Astrocyte of the spinal cord (primary cell): ENCODE measurements around the gene ANKMY1.
A peak's percentile ranks its signal among the peaks of the same experiment; 100 is the strongest.

Experiments
- DNase-seq: peaks from one replicate; pipeline ENCODE4 v3.0.0; 2011; ENCODE audit warnings: low read depth, low spot score
- H3K4me3 ChIP-seq: 2 replicates; pipeline ENCODE4 v1.5.1; 2011; ENCODE audit warnings: low read depth, mild to moderate bottlenecking, low read length, moderate library complexity
- in situ Hi-C: cut with HindIII; loops from 2 replicates; pipeline ENCODE4 v1.10.0; 2017; ENCODE audit warnings: low sequenced_read_pairs
- TF ChIP-seq, protein P1 (sequence below): IDR thresholded peaks from 2 replicates; pipeline ENCODE4 v1.5.1; 2012; ENCODE audit warnings: low read depth, mild to moderate bottlenecking, low read length, inconsistent platforms

Gene ANKMY1

DNA sequence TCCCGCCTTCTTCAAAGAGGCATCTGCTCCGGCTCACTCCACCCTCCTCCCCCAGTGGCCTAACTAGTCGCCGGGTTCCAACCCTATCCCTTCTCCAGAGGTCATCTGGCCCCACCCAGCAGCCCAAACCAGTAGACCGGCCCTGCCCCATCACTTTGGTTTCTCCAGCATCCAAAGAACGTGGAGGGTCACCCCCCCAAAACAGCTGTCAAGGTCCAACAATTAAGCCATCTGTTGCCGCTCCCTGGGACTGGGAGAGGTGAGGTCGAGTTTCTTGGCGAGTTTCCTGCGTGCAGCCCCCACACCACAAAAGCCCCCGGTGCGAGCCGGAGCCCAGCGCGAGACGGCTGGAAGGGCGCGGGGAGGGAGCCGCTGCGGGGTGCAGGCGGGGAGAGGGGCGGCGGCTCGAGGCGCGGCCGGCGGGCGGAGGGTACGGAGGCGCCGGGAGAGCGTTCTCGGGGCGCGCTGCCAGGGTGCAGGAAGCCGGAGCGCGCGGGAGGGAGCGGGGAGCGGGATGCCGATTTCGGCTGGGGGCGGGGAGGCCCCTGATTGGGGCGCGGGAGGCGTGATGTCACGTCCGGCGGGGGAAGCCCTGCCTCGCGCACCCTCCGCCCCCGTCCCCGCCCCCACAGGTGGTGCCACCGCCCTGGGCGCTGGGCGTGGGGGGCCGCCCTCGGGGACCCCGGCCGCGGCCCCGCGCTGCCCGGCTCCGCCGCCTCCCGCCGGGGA is 122.9 kb downstream of the ANKMY1 start:
- DNase-seq: peak; percentile 89
- in situ Hi-C loops: no loop called here
- peak overlapping the region; percentile 46 for H3K4me3 ChIP-seq
- TF ChIP-seq, protein P1, sequence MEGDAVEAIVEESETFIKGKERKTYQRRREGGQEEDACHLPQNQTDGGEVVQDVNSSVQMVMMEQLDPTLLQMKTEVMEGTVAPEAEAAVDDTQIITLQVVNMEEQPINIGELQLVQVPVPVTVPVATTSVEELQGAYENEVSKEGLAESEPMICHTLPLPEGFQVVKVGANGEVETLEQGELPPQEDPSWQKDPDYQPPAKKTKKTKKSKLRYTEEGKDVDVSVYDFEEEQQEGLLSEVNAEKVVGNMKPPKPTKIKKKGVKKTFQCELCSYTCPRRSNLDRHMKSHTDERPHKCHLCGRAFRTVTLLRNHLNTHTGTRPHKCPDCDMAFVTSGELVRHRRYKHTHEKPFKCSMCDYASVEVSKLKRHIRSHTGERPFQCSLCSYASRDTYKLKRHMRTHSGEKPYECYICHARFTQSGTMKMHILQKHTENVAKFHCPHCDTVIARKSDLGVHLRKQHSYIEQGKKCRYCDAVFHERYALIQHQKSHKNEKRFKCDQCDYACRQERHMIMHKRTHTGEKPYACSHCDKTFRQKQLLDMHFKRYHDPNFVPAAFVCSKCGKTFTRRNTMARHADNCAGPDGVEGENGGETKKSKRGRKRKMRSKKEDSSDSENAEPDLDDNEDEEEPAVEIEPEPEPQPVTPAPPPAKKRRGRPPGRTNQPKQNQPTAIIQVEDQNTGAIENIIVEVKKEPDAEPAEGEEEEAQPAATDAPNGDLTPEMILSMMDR: no peak

DNA sequence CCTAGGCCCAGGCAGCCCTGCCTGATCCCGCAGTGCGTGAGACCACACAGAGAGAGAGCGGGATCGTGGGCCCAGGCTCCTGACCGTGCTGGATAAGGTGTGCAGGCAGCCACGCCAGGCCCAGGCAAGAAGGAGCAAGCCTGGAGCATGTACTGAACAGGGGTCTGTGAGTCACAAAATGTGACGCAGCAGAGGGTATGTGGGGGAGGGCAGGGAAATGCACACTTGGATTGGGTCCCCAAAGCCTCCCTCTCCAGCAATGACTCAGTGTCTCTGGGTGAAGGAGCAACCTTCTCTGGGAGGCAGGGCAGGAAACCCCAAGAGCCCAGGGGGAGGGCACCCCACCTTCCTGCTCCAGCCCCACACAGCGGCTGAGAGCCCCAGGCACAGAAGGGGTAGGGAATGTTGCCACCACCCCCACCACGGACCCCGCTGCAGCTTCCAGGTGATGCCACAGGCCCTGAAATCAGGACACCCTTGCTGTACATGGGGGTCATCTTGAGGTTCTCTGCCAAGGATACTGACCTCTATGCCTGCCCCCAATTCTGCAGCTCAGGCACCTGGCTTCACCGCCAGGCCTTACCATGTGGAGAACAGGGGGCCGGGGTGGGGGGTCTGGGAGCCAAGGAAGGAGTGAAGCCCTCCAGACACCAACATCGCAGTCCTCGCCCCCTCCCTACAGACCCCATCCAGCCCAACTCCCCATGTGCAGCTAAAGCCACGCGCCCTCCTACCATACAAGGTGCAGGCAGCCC is 123.6 kb downstream of the ANKMY1 start:
- TF ChIP-seq, protein P1: no peak
- DNase-seq: peak; percentile 92
- in situ Hi-C loops: no loop called here
- peak overlapping the region; percentile 46 for H3K4me3 ChIP-seq

DNA sequence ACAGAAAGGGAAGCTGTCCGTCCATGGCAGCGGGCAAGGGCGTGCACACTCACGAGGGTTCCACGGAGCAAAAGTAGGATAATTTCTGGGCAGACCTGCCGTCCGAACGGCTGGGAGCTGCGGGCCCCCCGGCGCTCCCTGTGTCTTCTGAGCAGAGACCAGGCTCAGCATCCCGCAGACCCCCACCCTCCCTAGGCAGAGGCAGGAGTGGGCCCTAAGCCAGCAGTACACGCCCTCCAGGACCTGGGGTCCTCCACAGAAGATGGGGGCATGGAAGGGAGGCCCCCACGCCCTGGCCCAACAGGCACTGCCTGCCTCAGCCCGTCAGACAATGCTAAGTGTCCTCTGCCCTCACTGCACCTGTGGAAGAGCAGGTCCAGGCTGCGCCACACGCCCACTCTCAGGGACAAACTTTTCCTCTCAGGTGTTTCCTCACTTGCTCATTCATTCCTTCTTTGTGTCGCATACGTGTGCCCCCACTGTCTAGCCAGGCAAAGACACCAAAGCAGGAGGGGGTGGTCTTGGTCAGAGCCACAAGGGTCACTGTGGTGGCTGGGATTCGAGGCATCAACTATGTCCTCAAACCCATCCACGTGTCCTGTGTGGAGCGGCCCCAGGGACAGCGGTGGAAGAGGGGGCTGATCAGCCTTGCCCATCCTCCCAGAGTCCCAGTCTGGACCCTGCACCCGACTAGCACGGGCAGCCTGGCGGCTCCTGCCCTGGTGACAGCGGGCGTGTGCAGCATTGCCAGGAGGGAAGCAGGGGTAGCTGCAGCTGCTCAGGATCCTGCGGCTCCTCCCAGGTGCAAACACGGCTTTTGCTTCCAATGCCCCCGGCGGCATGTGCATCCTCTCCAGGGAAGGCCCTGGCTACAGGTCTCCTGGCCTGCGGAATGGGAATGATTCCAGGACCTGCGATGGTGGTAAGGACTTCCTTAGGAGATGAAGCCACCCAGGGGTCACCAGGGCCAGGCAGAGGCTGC is 124.7 kb downstream of the ANKMY1 start:
- DNase-seq: no peak
- H3K4me3 ChIP-seq: no peak overlapping the region
- in situ Hi-C loops: no loop called here
- TF ChIP-seq, protein P1: no peak

DNA sequence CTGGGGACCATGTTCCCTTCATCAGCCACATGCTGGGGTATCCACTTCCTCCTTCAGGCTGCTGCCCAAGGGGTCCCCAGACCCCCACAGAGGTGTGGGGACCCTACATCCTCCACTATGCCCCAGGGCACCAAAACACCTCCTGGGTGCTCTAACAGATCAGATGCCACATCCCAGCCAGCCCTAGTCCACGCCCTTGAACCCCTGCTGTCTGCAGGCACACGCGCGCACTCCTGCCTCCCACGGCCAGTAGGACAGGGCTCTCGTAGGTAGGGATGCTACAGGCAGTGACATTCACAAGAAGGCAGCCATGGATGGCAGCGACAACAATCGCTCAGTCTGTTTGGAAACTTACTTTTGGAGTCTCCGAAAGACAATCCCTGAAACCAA is 125.4 kb downstream of the ANKMY1 start:
- in situ Hi-C loops: no loop called here
- H3K4me3 ChIP-seq: no peak overlapping the region
- TF ChIP-seq, protein P1: no peak
- DNase-seq: no peak

DNA sequence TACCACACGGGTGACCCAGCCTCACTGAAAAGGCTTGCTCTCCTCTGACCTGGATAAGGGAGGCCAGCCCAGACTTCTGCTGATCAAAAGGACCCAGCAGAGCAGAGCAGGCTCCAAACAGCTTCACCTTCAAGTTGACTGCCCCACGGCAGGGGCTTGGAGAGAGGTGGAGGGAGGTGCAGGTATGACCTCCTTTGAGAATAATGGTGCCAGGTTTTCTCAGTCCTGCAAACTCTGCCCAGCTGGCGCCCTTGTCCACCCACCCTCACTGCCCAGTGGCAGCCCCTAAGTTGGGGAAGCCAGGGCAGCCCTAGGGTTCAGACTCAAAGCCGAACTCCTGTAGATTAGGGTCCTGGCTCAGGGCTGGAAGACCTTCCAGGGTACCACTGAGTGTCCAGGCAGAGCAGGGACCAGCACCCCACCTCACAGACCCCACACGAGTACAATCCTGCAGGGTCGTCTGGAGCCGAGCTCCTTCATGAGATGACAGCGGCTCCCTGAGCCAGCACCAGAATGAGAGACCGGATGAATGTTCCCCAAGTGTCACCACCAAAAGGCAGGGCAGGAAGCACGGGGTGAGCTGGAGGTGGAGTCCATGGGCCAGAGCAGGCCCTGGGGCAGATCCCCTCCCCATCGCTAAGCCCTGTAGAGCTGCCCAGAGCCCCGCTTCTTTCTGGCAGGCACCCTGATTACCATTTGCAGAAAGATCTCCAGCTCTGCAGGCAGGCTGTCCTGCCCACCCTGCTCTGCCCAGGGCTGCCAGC is 125.9 kb downstream of the ANKMY1 start:
- TF ChIP-seq, protein P1: no peak
- in situ Hi-C loops: no loop called here
- DNase-seq: no peak
- no peak overlapping the region for H3K4me3 ChIP-seq
